HAP-1 (cell line): ENCODE results near the gene FBXL20.
"Not testable (repeated sequence)": the region's sequence is repeated elsewhere in the genome, so short reads cannot be mapped to it uniquely, and the experiment has no call there.

Source experiments
- DNase-seq, 2 experiments: peaks; one replicate each; pipeline ENCODE4 v3.0.0-alpha.2; 2016 to 2020; ENCODE audit warnings: low spot score in 2 of 2
- H3K27me3 ChIP-seq: fragments of 250-450 bp; sonication (Bioruptor Pico); 2 replicates; pipeline ENCODE4 v1.5.1; 2020; ENCODE audit warnings: low read depth, mild to moderate bottlenecking, moderate library complexity
- H3K36me3 ChIP-seq: fragments of 250-450 bp; sonication (Bioruptor Pico); replicated peaks from 2 replicates; pipeline ENCODE4 v1.5.1; 2020; ENCODE audit warnings: mild to moderate bottlenecking
- H3K4me1 ChIP-seq: fragments of 250-450 bp; sonication (Bioruptor Pico); 2 replicates; pipeline ENCODE4 v1.5.1; 2020; ENCODE audit warnings: mild to moderate bottlenecking
- H3K4me3 ChIP-seq: fragments of 250-450 bp; sonication (Bioruptor Pico); 2 replicates; pipeline ENCODE4 v1.5.1; 2020; ENCODE audit warnings: mild to moderate bottlenecking, moderate library complexity
- H3K9me3 ChIP-seq: fragments of 250-450 bp; sonication (Bioruptor Pico); 2 replicates; pipeline ENCODE4 v1.5.1; 2020; ENCODE audit warnings: mild to moderate bottlenecking, moderate library complexity
- in situ Hi-C: fragments of 300-500 bp; cut with MboI; formaldehyde crosslinking; loops from 3 replicates; pipeline ENCODE4 v1.14.3; 2020; ENCODE audit warnings: low sequenced_read_pairs, inconsistent platforms, mixed read lengths

Gene FBXL20, protein sequence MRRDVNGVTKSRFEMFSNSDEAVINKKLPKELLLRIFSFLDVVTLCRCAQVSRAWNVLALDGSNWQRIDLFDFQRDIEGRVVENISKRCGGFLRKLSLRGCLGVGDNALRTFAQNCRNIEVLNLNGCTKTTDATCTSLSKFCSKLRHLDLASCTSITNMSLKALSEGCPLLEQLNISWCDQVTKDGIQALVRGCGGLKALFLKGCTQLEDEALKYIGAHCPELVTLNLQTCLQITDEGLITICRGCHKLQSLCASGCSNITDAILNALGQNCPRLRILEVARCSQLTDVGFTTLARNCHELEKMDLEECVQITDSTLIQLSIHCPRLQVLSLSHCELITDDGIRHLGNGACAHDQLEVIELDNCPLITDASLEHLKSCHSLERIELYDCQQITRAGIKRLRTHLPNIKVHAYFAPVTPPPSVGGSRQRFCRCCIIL

DNA sequence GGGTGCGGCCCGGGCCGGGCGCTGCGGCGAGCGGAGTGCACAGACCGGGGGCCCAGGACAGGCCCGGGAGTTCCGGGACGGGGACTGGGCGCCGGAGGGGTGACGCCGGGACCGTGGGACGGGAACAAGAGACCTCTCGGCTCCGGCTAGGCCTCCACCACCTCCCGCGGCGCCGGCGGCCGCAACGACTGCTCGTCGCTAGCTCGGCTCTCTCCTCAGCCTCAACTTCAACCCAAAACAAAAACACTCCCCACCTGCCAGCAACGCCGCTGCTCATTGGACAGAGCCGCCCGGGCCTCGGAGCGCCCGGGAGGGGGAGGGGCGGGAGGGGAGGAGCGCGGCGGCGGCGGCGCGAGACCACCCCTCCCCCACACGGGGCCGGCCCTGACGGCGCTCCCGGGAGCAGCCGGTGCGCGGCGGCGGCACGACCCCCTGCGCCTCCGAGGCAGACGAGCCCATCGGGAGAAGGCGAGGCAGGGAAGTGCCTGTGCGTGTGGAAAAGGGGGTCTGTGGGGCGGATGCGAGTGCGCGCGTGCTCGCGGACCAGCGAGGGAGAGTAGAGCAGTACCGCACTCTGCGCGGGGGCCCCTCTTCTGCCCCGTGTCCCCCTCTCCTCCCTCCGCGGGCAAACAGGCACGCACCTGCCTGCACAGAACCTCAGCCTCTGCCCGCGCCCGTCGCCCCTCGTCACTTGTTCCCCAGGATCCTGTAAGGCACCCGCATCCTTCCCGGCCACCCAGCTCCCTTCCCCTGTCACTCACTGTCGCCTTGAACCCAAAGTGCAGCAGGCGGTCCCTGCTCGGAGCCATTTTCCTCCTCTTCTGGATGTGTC is at the start of gene FBXL20:
Gene FBXL20, minus strand, starts transcription at position 215 of the 832 bp plus-strand sequence. CDS start 224 bp downstream, outside the sequence.
- H3K27me3 ChIP-seq = no peaks in the 10 kb centered on the region
- H3K9me3 ChIP-seq = no peaks in the 10 kb centered on the region
- no peaks in the 10 kb centered on the region for H3K36me3 ChIP-seq
- peak within 1 kb of the TSS; percentile 77 for H3K4me3 ChIP-seq
- peak; percentile 80 to 95 for DNase-seq
- in situ Hi-C loops = no loop called here
- peaks cover 9% of the 10 kb centered on the region; the same call in 1 of the 2 replicates for H3K4me1 ChIP-seq

DNA sequence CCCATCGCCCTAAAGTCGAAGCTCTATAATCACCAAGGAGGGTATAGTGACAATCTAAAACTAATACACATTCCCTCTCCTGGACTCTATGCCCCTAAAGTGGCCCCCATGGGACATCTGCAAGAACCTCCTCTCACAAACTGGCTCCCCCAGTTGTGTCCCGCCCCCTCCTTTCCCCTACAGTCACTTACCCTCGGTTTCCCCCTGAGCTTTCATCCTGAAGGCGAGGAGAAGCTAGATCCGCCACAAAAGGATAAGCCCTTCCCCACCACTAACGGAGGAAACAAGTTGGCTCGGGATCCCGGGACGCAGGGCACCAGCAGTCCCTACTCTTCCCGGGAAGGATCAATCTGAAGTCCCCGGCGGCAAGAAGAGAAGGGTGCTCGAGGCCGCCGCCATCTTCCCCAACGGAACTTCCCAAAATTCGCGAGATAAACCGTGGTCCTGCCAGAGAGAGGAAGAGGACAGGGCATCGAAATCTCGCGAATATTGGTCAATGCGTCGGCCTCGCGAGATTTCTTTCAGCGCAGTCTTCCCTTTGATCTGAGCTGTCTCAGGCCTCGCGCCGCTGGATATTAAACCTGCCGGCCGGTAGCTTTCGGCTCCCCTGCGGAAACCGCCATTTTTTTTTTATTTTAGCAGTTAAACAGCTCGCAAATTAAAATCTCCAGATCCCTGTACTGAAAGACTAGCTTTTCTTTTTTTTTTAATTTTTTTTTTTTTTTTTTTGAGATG is 49.6 kb upstream of the FBXL20 start, which contains the start of gene MED1:
Gene MED1, minus strand, starts transcription at position 417 of the 735 bp plus-strand sequence. Its CDS starts 201 bp downstream, at position 216.
- H3K4me3 ChIP-seq = peak within 1 kb of the TSS; percentile 91
- peak; percentile 97 for DNase-seq
- H3K36me3 ChIP-seq = peaks cover 18% of the 10 kb centered on the region
- peaks cover 7% of the 10 kb centered on the region for H3K4me1 ChIP-seq
- in situ Hi-C loops = no loop called here
- no peaks in the 10 kb centered on the region for H3K9me3 ChIP-seq
- no peaks in the 10 kb centered on the region for H3K27me3 ChIP-seq

DNA sequence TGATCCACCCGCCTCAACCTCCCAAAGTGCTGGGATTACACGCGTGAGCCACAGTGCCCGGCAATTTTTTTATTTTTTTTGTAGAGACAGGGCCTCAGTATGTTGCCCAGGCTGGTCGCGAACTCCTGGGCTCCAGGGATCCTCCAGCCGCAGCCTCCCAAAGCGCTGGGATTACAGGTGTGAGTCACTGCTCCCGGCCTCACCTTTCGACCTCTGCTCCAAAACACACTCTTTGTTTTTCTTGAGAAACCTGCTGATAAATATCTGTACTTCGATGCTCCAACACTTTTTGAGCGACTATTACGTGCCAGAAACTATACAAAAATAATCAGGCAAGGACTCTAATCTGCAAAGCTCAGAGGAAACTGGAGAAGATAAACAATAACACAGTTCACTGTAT is 48.6 kb upstream of the FBXL20 start:
- no peaks in the 10 kb centered on the region for H3K9me3 ChIP-seq
- in situ Hi-C loops = no loop called here
- DNase-seq = no peak

DNA sequence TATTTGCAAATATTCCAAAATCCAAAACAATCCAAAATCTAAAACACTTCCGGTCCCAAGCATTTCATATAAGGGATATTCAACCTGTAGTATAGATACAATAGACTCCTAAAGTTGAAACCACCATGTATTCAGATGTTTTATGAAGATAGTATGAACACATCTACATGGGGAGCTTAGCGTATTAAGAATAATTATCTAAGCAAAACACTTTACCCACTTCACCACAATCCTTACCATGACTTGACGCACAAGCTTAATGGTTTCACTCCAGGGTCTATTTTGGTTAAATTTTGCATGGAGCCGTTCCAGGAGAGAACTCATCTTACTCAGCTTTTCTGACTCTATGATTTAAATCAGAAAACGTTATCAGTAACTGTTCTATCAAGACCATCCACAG is 46.1 kb upstream of the FBXL20 start:
- H3K27me3 ChIP-seq = no peaks in the 10 kb centered on the region
- in situ Hi-C loops = no loop called here
- H3K9me3 ChIP-seq = no peaks in the 10 kb centered on the region
- peaks cover 7% of the 10 kb centered on the region for H3K4me1 ChIP-seq
- H3K36me3 ChIP-seq = peaks cover 47% of the 10 kb centered on the region
- H3K4me3 ChIP-seq = no peak overlapping the region
- no peak for DNase-seq

More for the DNA sequence above, 48.6 kb upstream of the FBXL20 start:
- peak overlapping the region; percentile 91 for H3K4me3 ChIP-seq
- H3K36me3 ChIP-seq = peaks cover 27% of the 10 kb centered on the region
- peaks cover 7% of the 10 kb centered on the region for H3K4me1 ChIP-seq
- no peaks in the 10 kb centered on the region for H3K27me3 ChIP-seq

DNA sequence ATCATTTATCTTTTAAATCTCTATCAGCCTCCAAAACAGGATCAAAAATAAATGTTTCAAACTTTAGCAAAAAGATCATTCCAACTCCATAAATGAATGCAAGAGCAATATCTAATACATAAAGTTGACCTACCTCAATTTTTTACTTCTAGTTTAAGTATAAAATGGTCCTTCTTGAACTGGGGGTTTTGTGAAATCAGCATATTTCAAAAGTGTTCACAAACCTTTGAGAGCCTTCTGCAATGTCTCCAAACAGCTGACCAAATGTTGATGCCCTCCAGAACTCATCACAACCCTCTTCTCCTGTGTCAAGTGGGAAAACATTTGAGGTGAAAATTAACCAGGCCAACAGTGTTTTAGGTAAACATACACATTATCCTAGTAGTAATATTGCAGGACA is 41.9 kb upstream of the FBXL20 start:
- Histone ChIP-seq H3K36me3 (peaks cover 78% of the 10 kb centered on the region), H3K4me1 (no peaks in the 10 kb centered on the region), H3K4me3 (no peak overlapping the region), H3K27me3 (no peaks in the 10 kb centered on the region), H3K9me3 (no peaks in the 10 kb centered on the region)
- in situ Hi-C loops = no loop called here
- no peak for DNase-seq

DNA sequence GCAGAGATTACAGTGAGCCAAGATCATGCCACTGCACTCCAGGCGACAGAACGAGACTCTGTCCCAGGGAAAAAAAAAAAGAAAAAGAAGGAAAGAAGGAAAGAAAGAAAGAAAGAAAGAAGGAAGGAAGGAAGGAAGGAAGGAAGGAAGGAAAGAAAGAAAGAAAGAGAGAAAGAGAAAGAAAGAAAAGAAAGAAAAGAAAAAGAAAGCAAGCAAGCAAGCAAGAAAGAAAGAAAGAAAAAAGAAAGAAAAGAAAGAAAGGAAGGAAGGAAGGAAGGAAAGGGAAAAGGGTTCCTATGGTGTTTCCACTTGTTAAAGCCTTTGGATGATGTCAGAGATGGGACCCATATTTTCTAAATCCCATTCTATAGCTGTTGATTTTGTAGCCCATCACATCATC is 38.4 kb upstream of the FBXL20 start:
- in situ Hi-C loops, H3K27me3 ChIP-seq, DNase-seq, H3K9me3 ChIP-seq, H3K4me3 ChIP-seq, H3K4me1 ChIP-seq: not testable (repeated sequence)
- H3K36me3 ChIP-seq = peaks cover 69% of the 10 kb centered on the region

DNA sequence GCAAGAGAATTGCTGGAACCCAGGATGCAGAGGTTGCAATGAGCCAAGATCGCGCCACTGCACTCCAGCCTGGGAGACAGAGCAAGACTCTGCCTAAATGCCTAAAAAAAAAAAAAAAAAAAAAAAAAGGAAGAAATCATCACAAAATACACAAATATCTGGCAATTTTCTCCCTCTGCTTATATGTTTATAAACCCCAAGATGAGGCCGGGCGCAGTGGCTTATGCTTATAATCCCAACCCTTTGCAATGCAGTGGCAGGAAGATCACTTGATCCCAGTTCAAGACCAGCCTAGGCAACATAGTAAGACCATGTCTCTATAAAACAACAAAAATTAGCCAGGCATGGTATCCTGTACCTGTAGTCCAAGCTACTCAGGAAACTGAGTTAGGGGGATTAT is 28.2 kb upstream of the FBXL20 start:
- Histone ChIP-seq H3K27me3 (no peaks in the 10 kb centered on the region), H3K36me3 (peaks cover 84% of the 10 kb centered on the region), H3K9me3 (no peaks in the 10 kb centered on the region), H3K4me1 (no peaks in the 10 kb centered on the region), H3K4me3 (no peak overlapping the region)
- in situ Hi-C loops = no loop called here
- DNase-seq = no peak

DNA sequence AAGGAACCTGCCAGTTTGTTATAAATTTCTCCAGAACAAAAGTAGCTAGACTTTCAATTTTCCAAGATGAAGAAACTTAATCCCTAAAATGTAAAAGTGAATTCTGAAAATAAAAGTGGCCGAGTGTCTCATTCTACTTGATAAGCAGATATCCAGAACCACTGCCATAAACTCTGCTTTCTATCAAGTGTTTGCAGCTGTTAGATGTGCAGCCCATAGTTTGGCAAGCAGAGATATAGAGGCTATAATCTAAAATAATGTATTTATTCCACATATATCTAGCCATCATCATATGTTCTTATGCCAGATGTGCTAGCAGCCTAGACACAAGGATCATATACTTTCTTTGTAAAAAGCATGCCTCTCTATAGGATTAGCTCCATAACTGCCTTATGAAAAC is 14.7 kb upstream of the FBXL20 start:
- DNase-seq = no peak
- Histone ChIP-seq H3K4me1 (no peaks in the 10 kb centered on the region), H3K27me3 (no peaks in the 10 kb centered on the region), H3K36me3 (peaks cover 59% of the 10 kb centered on the region), H3K4me3 (no peak overlapping the region), H3K9me3 (no peaks in the 10 kb centered on the region)
- in situ Hi-C loops = no loop called here

DNA sequence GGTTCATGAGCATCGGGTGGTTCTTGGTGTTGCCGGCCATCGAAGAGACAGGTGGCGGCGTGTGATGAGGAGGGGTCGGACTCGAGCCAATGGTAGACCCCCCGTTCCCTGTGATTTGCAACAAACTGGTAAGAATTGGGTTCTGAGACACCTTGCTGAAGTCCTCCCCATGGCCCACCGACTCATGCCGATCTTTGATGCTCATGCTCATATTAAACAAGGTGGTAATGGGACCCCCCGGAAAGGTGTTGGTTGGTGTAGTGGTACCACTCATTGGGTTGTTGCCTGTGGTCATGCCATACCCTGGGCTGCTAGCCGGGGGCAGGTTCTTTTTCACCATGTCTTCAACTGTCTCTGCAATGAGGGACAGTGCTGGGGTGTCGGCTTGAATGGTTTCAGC is 8.9 kb upstream of the FBXL20 start:
- Histone ChIP-seq H3K9me3 (no peaks in the 10 kb centered on the region), H3K4me1 (no peaks in the 10 kb centered on the region), H3K27me3 (no peaks in the 10 kb centered on the region), H3K4me3 (no peak overlapping the region), H3K36me3 (peaks cover 58% of the 10 kb centered on the region)
- in situ Hi-C loops = no loop called here
- DNase-seq = no peak

DNA sequence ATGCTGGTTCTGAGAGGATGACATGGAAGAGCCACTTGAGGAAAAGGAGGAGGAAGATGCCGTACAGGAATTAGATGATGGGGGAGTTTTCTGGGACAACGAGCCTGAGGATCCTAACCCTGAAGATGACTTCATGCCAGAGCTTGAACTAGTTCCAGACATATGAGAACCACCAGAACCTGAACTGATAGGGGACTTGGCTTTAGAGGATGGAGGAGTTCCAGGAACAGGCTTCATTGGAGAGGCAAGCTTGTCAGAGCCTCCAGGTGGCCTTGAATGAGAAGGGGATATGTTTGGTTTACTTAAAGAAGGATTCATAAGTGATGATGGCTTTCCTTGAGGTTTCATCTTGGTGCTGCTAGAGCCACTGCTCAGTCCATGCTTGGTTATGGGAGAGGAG is 6.9 kb upstream of the FBXL20 start:
- H3K9me3 ChIP-seq = no peaks in the 10 kb centered on the region
- no peaks in the 10 kb centered on the region for H3K4me1 ChIP-seq
- no peak for DNase-seq
- no peak overlapping the region for H3K4me3 ChIP-seq
- H3K27me3 ChIP-seq = no peaks in the 10 kb centered on the region
- peaks cover 49% of the 10 kb centered on the region for H3K36me3 ChIP-seq
- in situ Hi-C loops = no loop called here

DNA sequence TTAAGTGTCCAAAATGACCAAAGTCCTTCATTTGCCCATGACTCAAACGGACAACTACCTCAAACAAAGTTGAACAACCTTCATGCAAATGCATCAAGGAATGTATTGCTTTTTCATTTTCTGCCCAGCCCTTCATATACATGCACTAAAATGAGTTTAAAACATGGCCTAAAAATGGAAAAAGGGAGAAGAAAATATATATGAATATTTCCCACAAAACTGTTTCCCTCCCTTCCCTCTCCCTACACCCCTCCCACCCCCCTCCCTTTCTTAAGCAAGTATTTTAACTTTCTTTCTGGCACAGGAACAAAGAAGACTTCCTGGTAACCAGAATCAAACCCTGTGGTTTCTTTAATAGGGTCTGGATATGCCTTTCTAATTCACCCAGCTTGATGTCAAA is 5.5 kb upstream of the FBXL20 start:
- no peak overlapping the region for H3K4me3 ChIP-seq
- in situ Hi-C loops = no loop called here
- no peak for DNase-seq
- H3K9me3 ChIP-seq = no peaks in the 10 kb centered on the region
- no peaks in the 10 kb centered on the region for H3K27me3 ChIP-seq
- H3K4me1 ChIP-seq = peaks cover 4% of the 10 kb centered on the region; the same call in 1 of the 2 replicates
- H3K36me3 ChIP-seq = peaks cover 40% of the 10 kb centered on the region

DNA sequence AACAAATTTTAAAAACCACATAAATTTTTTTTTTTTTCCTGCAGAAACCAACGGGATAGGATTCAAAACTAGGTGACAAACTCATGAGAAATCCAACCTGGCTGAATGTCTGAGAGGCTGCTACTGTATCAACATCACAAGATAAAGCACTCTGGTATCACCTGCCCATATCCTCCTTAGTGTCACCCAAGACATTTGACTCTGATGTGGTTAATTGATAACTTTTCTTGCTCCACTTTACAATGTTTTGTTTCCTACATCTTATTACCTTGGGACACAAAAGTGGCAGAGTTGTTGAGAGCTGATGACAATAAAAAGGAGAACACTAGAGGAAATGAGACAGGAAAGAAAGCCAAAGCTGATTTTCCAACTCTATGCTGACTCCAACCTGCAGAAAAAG is 4.0 kb upstream of the FBXL20 start:
- Histone ChIP-seq H3K36me3 (peaks cover 33% of the 10 kb centered on the region), H3K27me3 (no peaks in the 10 kb centered on the region), H3K4me3 (no peak overlapping the region), H3K9me3 (no peaks in the 10 kb centered on the region), H3K4me1 (peaks cover 5% of the 10 kb centered on the region; the same call in 1 of the 2 replicates)
- in situ Hi-C loops = no loop called here
- DNase-seq = no peak

DNA sequence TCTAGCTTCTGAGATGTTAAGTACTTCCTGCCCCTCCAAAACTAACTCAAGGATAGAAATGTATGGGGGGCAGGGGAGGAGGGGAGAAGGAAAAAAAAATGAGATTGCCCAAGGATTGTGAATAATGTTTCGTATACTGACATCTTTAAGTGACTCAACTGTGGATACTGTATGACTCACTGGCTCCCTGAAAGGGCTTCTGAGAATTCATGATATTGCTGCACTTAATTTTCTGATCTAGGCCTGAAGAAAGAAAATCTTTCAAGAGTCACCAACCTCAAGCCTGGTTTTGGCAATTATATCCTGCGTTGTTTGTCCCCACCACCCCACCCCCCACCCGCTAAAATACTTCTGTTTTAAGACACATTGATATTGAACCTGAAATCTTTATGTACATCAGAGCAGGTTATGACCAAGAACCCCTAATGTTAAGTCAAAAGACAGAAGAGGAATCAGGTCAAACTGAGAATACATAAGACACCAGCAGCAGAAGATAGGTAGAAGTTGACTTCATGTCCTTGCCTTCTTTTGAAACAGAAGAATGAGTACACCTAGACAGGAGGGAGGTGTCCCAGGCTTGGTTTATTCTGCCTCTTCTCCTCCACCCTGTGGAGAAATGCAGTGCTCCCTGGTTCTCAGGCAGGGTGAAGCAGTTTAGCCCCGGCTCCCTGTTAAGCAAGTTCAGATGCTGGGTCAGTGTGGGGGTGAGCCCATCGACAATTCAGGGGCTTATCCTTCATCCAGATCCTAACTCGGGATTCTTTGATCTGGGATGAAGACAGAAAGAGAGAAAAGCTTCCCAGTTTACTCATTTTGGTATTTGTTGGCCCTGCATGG is 3.3 kb upstream of the FBXL20 start:
- in situ Hi-C loops = no loop called here
- H3K36me3 ChIP-seq = peaks cover 26% of the 10 kb centered on the region
- H3K4me1 ChIP-seq = peaks cover 9% of the 10 kb centered on the region; the same call in 1 of the 2 replicates
- H3K27me3 ChIP-seq = no peaks in the 10 kb centered on the region
- H3K4me3 ChIP-seq = no peak overlapping the region
- DNase-seq = no peak
- no peaks in the 10 kb centered on the region for H3K9me3 ChIP-seq
